T-helper 17 cell (primary cell): Measurements from ENCODE around the gene MAST1. TPM values are rescaled to one million over a fixed set of nuclear protein-coding genes. Genes with fewer than 3 reads are reported as not detected.

Experiments used
- ATAC-seq: fragments of 150-1000 bp; cut with Tn5 transposase; 2 replicates; pipeline ENCODE4 v1.10.0; 2021; ENCODE audit warnings: mild to moderate bottlenecking, moderate library complexity
- DNase-seq, 3 donors: peaks; one replicate each; pipeline versions ENCODE4 v3.0.0 to v3.0.0-alpha.2; 2020 to 2021
- H3K9me3 ChIP-seq: one replicate; pipeline ENCODE4 v1.7.0; 2013; ENCODE audit warnings: low read length, mild to moderate bottlenecking; ENCODE audit not compliant: control insufficient read depth, poor library complexity, severe bottlenecking
- H3K27ac Mint-ChIP-seq: one replicate; pipeline ENCODE4 v1.8.0; 2022; ENCODE audit warnings: mild to moderate bottlenecking, moderate library complexity, mixed read lengths
- H3K27me3 Mint-ChIP-seq: one replicate; pipeline ENCODE4 v1.8.0; 2022; ENCODE audit warnings: mixed read lengths
- H3K36me3 Mint-ChIP-seq: one replicate; pipeline ENCODE4 v1.8.0; 2022; ENCODE audit warnings: low read depth, mixed read lengths
- H3K4me1 Mint-ChIP-seq: one replicate; pipeline ENCODE4 v1.8.0; 2022; ENCODE audit warnings: mild to moderate bottlenecking, mixed read lengths
- H3K4me3 Mint-ChIP-seq: one replicate; pipeline ENCODE4 v1.8.0; 2022; ENCODE audit warnings: mild to moderate bottlenecking, moderate library complexity, mixed read lengths
- total RNA-seq, 4 donors: library from RNA in 2 of 4; stranded (reverse) in 2 of 4; gene quantifications; one replicate each; pipeline ENCODE4 v1.2.3 and lab custom pipeline; 2022 to 2026

Gene MAST1
- total RNA-seq (1 to 10 TPM; 1.5 to 4.1 TPM), total RNA-seq (lab: John Stamatoyannopoulos, UW) (0.23 to 0.60 reads per million in 2 donors)

- peaks cover 76% of the 10 kb centered on the region for H3K27me3 Mint-ChIP-seq
- no peaks in the 10 kb centered on the region for H3K9me3 ChIP-seq
- H3K27ac Mint-ChIP-seq = peak within 1 kb of the TSS; percentile 54
- H3K36me3 Mint-ChIP-seq = peaks cover 14% of the 10 kb centered on the region
- DNase-seq (peak; percentile 46 to 64 (median 49)), ATAC-seq (peak; percentile 75)
- peaks cover 36% of the 10 kb centered on the region for H3K4me1 Mint-ChIP-seq
- peak within 1 kb of the TSS; percentile 88 for H3K4me3 Mint-ChIP-seq
Observed at GRCh38 chr19:12838182-12838885, at the start of gene MAST1. Gene MAST1, plus strand, starts transcription at chr19:12838515. Its CDS starts 58 bp downstream, at chr19:12838573.

DNA sequence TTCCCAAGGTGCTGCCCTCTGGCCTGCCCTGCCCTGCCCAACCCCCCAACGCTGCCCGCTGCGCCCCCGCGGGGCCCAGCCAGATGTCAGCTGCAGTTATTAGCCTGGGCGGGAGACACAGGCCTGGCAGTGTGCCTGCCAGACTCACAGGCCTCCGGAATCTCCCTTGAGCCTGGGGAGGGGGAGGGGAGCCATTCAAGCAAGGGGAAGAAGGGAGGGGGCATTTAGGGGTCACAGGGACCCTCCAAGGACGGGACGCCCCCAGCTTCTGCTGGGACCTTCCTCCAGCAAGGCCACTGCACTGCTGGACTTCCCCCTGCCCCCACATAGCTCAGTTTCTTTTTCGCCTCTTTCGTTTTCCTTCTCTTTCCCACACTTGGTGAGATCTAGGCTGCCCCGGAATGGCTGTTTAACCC, 49.6 kb upstream of the MAST1 start:
- no peaks in the 10 kb centered on the region for H3K27me3 Mint-ChIP-seq
- ATAC-seq = no peak
- peak; percentile 52 to 63 (median 53) for DNase-seq

DNA sequence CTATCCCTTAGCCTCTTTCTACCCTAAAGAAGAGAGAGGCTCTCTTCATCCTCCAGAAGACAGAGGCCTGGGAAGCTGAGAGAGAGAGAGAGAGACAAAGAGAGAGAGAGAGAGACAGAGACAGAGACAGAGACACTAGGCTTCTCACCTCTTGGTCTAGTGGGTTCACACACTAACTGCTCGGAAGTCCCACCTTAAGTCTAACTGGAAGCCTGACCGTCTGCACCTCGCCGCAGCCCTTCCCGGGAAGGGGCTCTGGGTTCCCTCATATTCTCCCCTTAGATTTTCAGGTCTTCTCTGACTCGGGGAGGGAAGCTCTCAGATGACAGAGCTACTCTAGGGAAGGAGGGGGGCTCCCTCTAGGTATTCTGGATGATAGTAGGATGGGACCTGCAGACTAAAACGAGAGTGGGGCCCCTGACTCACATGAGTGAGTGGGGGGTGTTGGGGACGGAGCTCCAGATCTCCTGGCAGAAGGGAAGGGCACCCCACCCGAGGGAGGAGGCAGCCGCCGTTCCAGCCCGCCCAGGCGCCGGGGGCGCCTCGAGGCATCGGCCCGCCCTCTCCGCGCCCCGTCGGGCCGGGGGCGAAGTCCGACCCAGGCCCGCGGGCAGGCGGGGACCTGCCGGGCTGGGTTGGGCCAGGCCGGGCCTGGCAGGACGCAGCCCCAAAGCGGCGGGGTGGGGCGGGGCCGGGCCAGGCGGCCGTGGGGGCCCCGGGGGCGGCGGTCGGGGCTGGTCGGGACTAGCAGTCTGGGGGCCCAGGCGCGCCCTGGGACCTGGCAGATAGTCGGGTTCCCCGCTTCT, 49.0 kb upstream of the MAST1 start:
- no peaks in the 10 kb centered on the region for H3K27me3 Mint-ChIP-seq
- no peaks in the 10 kb centered on the region for H3K9me3 ChIP-seq
- H3K27ac Mint-ChIP-seq = peak overlapping the region; percentile 98
- no peak for ATAC-seq
- H3K36me3 Mint-ChIP-seq = peaks cover 5% of the 10 kb centered on the region
- no peak for DNase-seq
- peaks cover 27% of the 10 kb centered on the region for H3K4me1 Mint-ChIP-seq
- peak overlapping the region; percentile 98 for H3K4me3 Mint-ChIP-seq

More for the DNA sequence above, 49.6 kb upstream of the MAST1 start:
- Mint-ChIP-seq H3K27ac (peak overlapping the region; percentile 98), H3K36me3 (peaks cover 5% of the 10 kb centered on the region), H3K4me1 (peaks cover 24% of the 10 kb centered on the region), H3K4me3 (peak overlapping the region; percentile 87)
- H3K9me3 ChIP-seq = no peaks in the 10 kb centered on the region

DNA sequence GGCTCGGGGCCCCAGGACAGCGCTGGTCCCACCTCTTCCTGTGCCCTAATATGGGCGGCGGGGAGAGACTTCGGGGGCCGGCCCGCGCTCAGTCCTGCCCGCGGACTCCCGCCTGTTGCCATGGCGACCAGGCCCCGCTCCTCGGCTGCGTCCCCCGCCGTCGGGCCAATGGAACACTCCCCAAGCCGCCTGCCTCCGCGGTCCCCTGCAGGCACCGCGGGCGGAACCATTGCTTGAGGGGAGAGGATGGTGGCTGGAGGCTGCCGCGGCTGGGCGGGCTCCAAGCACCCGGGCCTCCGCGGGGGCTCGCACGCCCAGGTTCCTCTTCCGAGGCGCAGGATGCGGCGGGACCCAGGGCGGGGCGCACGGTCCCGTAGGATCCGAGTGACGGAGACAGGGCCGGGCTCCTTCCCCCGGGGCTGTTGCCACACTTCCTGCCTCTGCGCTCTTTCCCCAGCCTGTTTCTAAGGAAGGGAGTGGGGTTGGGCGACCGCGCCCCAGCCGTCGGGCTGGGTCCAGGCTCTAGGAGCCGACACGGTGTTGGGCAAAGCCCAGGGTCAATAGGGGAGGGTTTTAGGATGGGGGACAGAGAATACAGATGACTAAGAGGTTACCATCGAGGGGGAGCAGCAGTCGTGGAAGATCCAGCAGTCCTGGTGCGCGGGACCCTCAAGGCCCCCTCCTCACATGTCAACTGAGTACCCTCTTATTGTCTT, 48.3 kb upstream of the MAST1 start:
- peak; percentile 86 to 89 (median 86) for DNase-seq
- Mint-ChIP-seq H3K4me3 (peak overlapping the region; percentile 98), H3K36me3 (peaks cover 5% of the 10 kb centered on the region), H3K4me1 (peaks cover 31% of the 10 kb centered on the region), H3K27me3 (no peaks in the 10 kb centered on the region), H3K27ac (peak overlapping the region; percentile 99)
- no peaks in the 10 kb centered on the region for H3K9me3 ChIP-seq
- ATAC-seq = peak; percentile 41

GRCh38 chr19:12790628-12791344, 47.5 kb upstream of the MAST1 start:
- H3K36me3 Mint-ChIP-seq = peaks cover 5% of the 10 kb centered on the region
- ATAC-seq = no peak
- peaks cover 33% of the 10 kb centered on the region for H3K4me1 Mint-ChIP-seq
- peak overlapping the region; percentile 98 for H3K4me3 Mint-ChIP-seq
- peak overlapping the region; percentile 99 for H3K27ac Mint-ChIP-seq
- no peaks in the 10 kb centered on the region for H3K9me3 ChIP-seq
- DNase-seq = no peak
- no peaks in the 10 kb centered on the region for H3K27me3 Mint-ChIP-seq

- H3K9me3 ChIP-seq = no peaks in the 10 kb centered on the region
- H3K36me3 Mint-ChIP-seq = peaks cover 5% of the 10 kb centered on the region
- H3K4me1 Mint-ChIP-seq = peaks cover 41% of the 10 kb centered on the region
- DNase-seq (peak; percentile 94 to 98 (median 95)), ATAC-seq (peak; percentile 45)
- H3K4me3 Mint-ChIP-seq = peak within 1 kb of the TSS; percentile 98
- H3K27me3 Mint-ChIP-seq = no peaks in the 10 kb centered on the region
- H3K27ac Mint-ChIP-seq = peak within 1 kb of the TSS; percentile 99
Observed at GRCh38 chr19:12791345-12792050, 46.8 kb upstream of the MAST1 start, which contains the start of gene JUNB. Gene JUNB, plus strand, starts transcription at chr19:12791486. Its CDS starts 286 bp downstream, at chr19:12791772.

GRCh38 chr19:12792051-12792852, 46.1 kb upstream of the MAST1 start:
- Mint-ChIP-seq H3K36me3 (peaks cover 5% of the 10 kb centered on the region), H3K4me1 (peaks cover 42% of the 10 kb centered on the region), H3K27me3 (no peaks in the 10 kb centered on the region), H3K27ac (peak overlapping the region; percentile 99), H3K4me3 (peak overlapping the region; percentile 98)
- H3K9me3 ChIP-seq = no peaks in the 10 kb centered on the region
- DNase-seq (peak; percentile 52 to 56 (median 54)), ATAC-seq (no peak)

GRCh38 chr19:12792853-12793289, 45.4 kb upstream of the MAST1 start:
- Mint-ChIP-seq H3K4me3 (peak overlapping the region; percentile 98), H3K36me3 (peaks cover 5% of the 10 kb centered on the region), H3K4me1 (peaks cover 42% of the 10 kb centered on the region), H3K27ac (peak overlapping the region; percentile 99), H3K27me3 (no peaks in the 10 kb centered on the region)
- ATAC-seq (no peak), DNase-seq (peak in 1 of 3 donors; percentile 31)
- H3K9me3 ChIP-seq = no peaks in the 10 kb centered on the region

GRCh38 chr19:12793290-12794195, 44.8 kb upstream of the MAST1 start:
- peak; percentile 94 to 96 (median 96) for DNase-seq
- Mint-ChIP-seq H3K4me1 (peaks cover 40% of the 10 kb centered on the region), H3K27me3 (no peaks in the 10 kb centered on the region), H3K4me3 (peak overlapping the region; percentile 98), H3K36me3 (peaks cover 5% of the 10 kb centered on the region), H3K27ac (peak overlapping the region; percentile 99)
- peak; percentile 54 for ATAC-seq
- H3K9me3 ChIP-seq = no peaks in the 10 kb centered on the region

DNA sequence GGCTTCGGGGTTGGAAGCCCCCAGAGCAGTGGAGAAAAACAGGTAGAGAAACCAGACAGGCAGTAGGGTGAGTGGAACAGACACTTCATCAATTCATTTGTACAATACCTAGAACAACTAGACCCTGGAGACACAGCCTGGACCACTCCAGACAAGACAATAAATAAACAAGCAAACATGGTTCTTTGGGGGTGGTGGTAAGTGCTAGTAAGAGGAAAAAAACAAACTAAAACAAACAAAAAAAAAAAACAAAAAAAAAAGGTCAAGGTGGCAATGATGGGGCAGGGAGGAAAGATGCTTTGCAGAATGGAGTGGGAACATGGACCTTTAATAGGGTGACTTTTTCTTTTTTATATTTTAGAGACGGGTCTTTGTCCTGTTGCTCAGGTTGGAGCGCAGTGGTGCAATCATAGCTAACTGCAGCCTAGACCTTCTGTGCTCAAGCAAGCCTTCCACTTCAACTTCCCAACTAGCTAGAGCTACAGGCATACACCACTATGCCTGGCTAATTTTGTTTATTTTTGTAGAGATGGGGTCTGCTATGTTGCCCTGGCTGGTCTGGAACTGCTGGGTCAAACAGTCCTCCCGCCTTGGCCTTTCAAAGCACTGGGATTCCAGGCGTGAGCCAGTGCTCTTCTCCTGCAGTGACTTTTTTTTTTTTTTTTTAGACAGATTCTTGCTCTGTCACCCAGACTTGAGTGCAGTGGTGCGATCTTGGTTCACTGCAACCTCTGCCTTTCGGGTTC, 43.9 kb upstream of the MAST1 start:
- H3K9me3 ChIP-seq = no peaks in the 10 kb centered on the region
- Mint-ChIP-seq H3K27ac (peak overlapping the region; percentile 99), H3K36me3 (peaks cover 5% of the 10 kb centered on the region), H3K4me3 (peak overlapping the region; percentile 98), H3K4me1 (peaks cover 35% of the 10 kb centered on the region), H3K27me3 (no peaks in the 10 kb centered on the region)
- ATAC-seq (no peak), DNase-seq (no peak)
